HG03025 (cell line): ENCODE data around the gene SCAPER.
A peak's percentile ranks its signal among the peaks of the same experiment; 100 is the strongest.

Source experiments
- ATAC-seq: cut with Tn5 transposase; IDR thresholded peaks from one replicate; pipeline ENCODE4 v1.9.1; 2021; ENCODE audit warnings: mild to moderate bottlenecking, moderate library complexity; ENCODE audit not compliant: unreplicated experiment, low FRiP score

The SCAPER gene

GRCh38 chr15:76905013-76905839, at the start of gene SCAPER:
TSS of gene SCAPER (minus strand) at chr15:76905340. CDS start at chr15:76883817, 21,523 bp downstream.
- ATAC-seq = peak; percentile 86

- no peak for ATAC-seq
Observed at GRCh38 chr15:76954744-76955143, 49.6 kb upstream of the SCAPER start.

GRCh38 chr15:76953913-76954312, 48.8 kb upstream of the SCAPER start:
- ATAC-seq = no peak

GRCh38 chr15:76951220-76951619, 46.1 kb upstream of the SCAPER start:
- no peak for ATAC-seq

- ATAC-seq = no peak
Observed at GRCh38 chr15:76947454-76947853, 42.3 kb upstream of the SCAPER start.

GRCh38 chr15:76945494-76946093, 40.5 kb upstream of the SCAPER start:
- ATAC-seq = no peak

- ATAC-seq = no peak
Observed at GRCh38 chr15:76942331-76942730, 37.2 kb upstream of the SCAPER start.

- ATAC-seq = no peak
Observed at GRCh38 chr15:76941636-76942035, 36.5 kb upstream of the SCAPER start.

- ATAC-seq = no peak
Observed at GRCh38 chr15:76939715-76940114, 34.6 kb upstream of the SCAPER start.

GRCh38 chr15:76938752-76939151, 33.6 kb upstream of the SCAPER start:
- no peak for ATAC-seq

GRCh38 chr15:76936671-76937070, 31.5 kb upstream of the SCAPER start:
- no peak for ATAC-seq

- ATAC-seq = no peak
Observed at GRCh38 chr15:76935620-76936019, 30.5 kb upstream of the SCAPER start.

- no peak for ATAC-seq
Observed at GRCh38 chr15:76932135-76932966, 27.2 kb upstream of the SCAPER start.

- ATAC-seq = peak; percentile 95
Observed at GRCh38 chr15:76931397-76932134, 26.4 kb upstream of the SCAPER start, which contains the start of gene RCN2. TSS of gene RCN2 (plus strand) at chr15:76931749. CDS start at chr15:76931842, 93 bp downstream.

- ATAC-seq = no peak
Observed at GRCh38 chr15:76930831-76931396, 25.8 kb upstream of the SCAPER start.

- no peak for ATAC-seq
Observed at GRCh38 chr15:76929011-76929760, 24.0 kb upstream of the SCAPER start.

GRCh38 chr15:76928201-76928600, 23.1 kb upstream of the SCAPER start:
- no peak for ATAC-seq

- no peak for ATAC-seq
Observed at GRCh38 chr15:76916369-76916768, 11.2 kb upstream of the SCAPER start.

- ATAC-seq = no peak
Observed at GRCh38 chr15:76913737-76914136, 8.6 kb upstream of the SCAPER start.
